Breast epithelium (tissue), 3 donors: ENCODE measurements around the gene LPAR3.

ENCODE experiments used
- CTCF ChIP-seq, 3 donors: fragments of 450-650 bp; IDR thresholded peaks; one replicate each; pipeline ENCODE4 v1.5.1; 2016 to 2017; ENCODE audit warnings: antibody characterized with exemption in 3 of 3, mild to moderate bottlenecking in 3 of 3, moderate library complexity in 3 of 3
- POLR2A ChIP-seq: fragments of 450-650 bp; IDR thresholded peaks from one replicate; pipeline ENCODE4 v1.6.1; 2016; ENCODE audit warnings: antibody characterized with exemption, mild to moderate bottlenecking, moderate library complexity
- POLR2AphosphoS5 ChIP-seq, 3 donors: sonication (generic); formaldehyde crosslinking; IDR thresholded peaks; one replicate each; pipeline ENCODE4 v1.6.1; 2017; ENCODE audit warnings: antibody characterized with exemption in 3 of 3

GRCh38 chr1:84803604-84804003 is 89.4 kb downstream of the LPAR3 start:
- no peak for TF ChIP-seq CTCF (IDR thresholded peaks at IDR 0.05)
- no peak for TF ChIP-seq POLR2A
- TF ChIP-seq POLR2AphosphoS5 (IDR thresholded peaks at IDR 0.05): no peak
